C4-2B (cell line): ENCODE data around the gene HMGCR.
A peak's percentile ranks its signal among the peaks of the same experiment; 100 is the strongest.
"Not testable (repeated sequence)": the region's sequence is repeated elsewhere in the genome, so short reads cannot be mapped to it uniquely, and the experiment has no call there.

Experiments
- H3K27ac ChIP-seq: fragments of 450-650 bp; 2 replicates; pipeline ENCODE4 v1.5.1; 2017
- ZFX ChIP-seq: fragments of 450-650 bp; IDR thresholded peaks from 2 replicates; pipeline ENCODE4 v1.6.1; 2017
- TF ChIP-seq, protein P1 (sequence below): fragments of 450-650 bp; conservative IDR thresholded peaks from 2 replicates; pipeline ENCODE4 v1.5.1; 2017; ENCODE audit warnings: mild to moderate bottlenecking

HMGCR gene

DNA sequence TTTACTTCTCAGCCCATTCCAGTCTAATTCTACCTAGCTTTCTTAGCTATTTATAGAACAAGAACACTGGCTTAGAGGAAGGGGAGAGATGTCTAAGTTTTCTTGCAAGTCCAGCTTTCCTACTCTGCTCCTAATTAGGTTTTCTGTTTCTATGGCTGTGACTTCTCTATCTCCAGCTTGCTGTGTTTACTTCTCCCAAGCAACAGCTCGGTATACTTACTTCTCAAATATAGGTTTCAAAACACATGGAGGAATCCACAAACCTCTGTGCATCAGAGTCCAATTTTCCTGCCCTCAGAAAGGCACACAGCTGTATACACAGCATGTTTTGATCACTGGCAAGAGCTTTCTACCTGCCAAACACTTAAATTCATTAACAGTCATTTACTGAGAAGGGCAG, 17.4 kb upstream of the HMGCR start:
- H3K27ac ChIP-seq, result no peak overlapping the region
- TF ChIP-seq, protein P1, sequence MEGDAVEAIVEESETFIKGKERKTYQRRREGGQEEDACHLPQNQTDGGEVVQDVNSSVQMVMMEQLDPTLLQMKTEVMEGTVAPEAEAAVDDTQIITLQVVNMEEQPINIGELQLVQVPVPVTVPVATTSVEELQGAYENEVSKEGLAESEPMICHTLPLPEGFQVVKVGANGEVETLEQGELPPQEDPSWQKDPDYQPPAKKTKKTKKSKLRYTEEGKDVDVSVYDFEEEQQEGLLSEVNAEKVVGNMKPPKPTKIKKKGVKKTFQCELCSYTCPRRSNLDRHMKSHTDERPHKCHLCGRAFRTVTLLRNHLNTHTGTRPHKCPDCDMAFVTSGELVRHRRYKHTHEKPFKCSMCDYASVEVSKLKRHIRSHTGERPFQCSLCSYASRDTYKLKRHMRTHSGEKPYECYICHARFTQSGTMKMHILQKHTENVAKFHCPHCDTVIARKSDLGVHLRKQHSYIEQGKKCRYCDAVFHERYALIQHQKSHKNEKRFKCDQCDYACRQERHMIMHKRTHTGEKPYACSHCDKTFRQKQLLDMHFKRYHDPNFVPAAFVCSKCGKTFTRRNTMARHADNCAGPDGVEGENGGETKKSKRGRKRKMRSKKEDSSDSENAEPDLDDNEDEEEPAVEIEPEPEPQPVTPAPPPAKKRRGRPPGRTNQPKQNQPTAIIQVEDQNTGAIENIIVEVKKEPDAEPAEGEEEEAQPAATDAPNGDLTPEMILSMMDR, result no peak
- no peak for TF ChIP-seq ZFX

DNA sequence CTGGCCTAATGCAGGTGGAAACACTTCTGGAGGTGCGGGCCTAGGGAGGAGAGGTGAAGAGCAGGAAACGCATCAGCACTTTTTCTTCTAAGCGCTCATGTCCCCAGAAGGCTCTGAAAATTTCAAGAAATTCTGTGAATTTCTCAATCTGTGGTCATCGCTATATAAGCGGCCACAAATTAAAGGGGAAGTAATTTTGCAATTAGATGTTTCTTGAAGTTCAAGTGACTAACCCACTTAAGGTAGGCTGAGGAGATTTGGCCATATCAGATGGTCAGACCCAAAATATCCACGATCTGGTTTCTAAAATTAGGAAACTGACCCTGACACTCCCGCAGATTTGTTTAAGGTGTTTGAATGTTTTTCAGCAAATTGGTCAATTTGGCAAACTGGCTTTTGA, 16.6 kb upstream of the HMGCR start:
- H3K27ac ChIP-seq, result no peak overlapping the region

DNA sequence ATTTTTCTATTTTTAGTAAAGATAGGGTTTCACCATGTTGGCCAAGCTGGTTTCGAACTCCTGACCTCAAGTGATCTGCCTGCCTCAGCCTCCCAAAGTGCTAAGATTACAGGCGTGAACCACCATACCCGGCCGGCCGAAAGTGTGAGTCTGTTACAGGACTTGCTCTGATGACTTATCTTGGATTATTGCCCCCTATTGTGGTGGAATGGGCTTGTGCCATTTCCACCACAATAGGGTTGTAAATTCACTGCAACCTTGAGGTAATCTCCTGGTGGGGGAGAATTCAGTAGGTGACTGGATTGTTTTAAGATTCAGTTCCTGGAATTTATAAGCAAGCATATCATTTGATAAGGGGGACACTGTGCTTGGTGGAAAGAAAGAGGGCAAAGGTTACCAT, 15.0 kb upstream of the HMGCR start:
- H3K27ac ChIP-seq, result no peak overlapping the region
- TF ChIP-seq ZFX, result no peak
- TF ChIP-seq, protein P1, result no peak

More for the DNA sequence above, 16.6 kb upstream of the HMGCR start:
- TF ChIP-seq, protein P1, result no peak
- no peak for TF ChIP-seq ZFX

DNA sequence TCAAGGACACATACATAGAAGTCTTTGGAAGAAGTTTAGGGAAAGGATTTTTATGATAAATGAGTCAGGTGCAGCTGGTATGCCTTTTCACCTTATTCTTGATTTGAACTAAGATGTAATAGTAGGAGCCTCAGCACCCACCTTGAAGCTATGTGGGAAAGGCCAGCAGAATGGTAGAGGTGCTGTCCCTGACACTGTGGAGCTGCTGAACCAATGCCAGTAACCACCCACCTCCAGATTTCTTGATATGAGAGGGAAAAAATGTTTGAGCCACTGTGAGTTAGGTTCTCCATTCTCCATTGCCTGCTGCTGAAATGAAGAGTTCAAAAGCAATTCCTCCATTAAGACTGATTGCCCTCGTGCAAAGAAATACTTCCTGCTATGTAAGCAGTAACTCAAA, 12.2 kb upstream of the HMGCR start:
- TF ChIP-seq, protein P1, result no peak
- no peak for TF ChIP-seq ZFX
- no peak overlapping the region for H3K27ac ChIP-seq

DNA sequence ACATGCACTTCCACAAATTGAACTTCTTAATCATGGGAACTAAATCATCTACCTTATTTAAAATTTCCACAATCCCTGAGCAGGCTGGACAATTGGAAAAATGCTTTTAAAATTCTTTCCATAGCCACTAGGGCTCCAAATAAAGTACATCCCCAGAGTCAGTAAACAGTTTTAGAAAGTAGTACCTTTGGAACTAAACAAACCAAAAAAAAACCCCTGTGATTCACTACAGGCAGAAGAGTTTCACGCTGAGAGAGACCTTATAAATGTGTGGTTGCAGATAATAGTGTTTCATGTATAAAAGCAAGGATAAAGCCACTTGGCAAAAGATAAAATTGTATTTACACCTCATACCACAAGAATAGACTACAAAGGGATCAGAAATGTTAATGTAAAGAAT, 11.8 kb upstream of the HMGCR start:
- H3K27ac ChIP-seq, result no peak overlapping the region
- TF ChIP-seq, protein P1, result peak; percentile 19
- TF ChIP-seq ZFX, result no peak

DNA sequence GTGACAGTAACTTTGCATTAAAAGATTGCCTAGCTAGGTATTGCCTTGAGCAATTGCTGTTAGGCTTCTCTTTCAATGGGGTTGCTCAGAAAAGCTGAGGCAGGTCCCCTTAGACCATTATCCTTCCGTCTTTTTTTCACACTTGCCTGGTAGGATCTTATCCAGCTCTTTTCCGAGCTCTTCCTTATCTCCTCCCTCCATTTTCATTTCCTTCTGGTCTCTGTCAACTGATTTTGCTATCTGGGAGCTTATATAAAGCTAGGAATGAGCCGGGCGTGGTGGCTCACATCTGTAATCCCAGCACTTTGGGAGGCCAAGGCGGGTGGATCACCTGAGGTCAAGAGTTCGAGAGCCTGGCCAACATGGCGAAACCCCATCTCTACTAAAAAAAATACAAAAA, 6.6 kb upstream of the HMGCR start:
- no peak for TF ChIP-seq ZFX
- TF ChIP-seq, protein P1, result no peak
- no peak overlapping the region for H3K27ac ChIP-seq

DNA sequence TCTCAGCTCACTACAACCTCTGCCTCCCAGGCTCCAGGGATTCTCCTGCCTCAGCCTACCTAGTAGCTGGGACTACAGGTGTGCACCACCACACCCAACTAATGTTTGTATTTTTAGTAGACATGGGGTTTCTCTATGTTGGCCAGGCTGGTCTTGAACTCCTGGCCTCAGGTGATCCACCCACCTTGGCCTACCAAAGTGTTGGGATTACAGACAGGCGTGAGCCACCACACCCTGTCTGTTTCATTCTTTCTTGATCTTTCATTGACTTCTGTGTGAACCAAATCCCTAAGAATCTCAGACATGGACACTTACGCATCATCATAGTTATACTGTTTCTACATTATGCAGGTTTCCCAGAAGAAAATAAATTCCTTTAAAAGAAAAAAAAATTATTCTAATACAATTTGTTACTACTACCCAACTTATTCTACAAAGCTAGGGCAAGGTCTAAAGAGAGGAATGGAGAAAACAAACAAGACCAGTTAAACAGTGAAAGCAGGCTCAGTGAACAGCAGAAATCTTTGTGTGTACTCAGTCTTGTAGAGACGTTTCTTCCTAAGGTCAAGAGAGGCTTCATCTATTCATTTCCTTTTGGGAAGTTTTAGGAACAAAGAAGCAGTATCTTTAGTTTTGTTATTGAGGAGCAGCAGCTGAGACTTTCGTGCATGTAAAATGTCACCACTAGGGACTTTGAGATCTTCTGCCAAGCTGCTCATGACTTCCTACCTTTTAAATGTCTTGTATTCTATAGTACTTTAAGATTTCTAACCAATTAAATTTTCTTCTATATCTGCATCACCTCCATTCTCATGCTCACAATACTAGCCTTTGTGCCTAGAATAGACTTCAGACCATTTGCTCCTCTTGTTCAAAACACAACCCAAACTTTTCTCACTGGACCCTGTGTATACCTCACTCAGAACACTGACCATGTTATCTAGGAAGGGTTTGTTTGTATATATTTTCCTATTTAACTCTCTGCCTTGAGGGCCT, 5.6 kb upstream of the HMGCR start:
- TF ChIP-seq, protein P1, result peak; percentile 23; the same call in 1 of the 2 replicates
- TF ChIP-seq ZFX, result no peak
- H3K27ac ChIP-seq, result no peak overlapping the region

DNA sequence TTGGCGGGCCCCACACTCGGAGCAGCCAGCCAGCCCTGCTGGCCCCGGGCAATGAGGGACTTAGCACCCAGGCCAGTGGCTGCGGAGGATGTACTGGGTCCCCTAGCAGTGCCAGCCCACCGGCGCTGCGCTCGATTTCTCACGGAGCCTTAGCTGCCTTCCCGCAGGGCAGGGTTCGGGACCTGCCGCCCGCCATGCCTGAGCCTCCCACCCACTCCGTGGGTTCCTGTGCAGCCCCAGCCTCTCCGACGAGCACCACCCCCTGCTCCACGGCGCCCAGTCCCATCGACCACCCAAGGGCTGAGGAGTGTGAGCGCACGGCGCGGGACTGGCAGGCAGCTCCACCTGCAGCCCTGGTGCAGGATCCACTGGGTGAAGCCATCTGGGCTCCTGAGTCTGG, 3.3 kb upstream of the HMGCR start:
- not testable (repeated sequence) for H3K27ac ChIP-seq

DNA sequence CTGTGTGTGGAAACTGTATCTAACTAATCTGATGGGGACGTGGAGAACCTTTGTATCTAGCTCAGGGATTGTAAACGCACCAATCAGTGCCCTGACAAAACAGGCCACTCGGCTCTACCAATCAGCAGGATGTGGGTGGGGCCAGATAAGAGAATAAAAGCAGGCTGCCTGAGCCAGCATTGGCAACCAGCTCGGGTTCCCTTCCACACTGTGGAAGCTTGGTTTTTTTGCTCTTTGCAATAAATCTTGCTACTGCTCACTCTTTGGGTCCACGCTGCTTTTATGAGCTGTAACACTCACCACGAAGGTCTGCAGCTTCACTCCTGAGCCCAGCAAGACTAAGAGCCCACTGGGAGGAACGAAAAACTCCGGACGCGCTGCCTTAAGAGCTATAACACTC, 2.6 kb upstream of the HMGCR start:
- H3K27ac ChIP-seq, result not testable (repeated sequence)
